CMK (cell line): ENCODE data around the gene AP3D1.

ENCODE experiments used
- DNase-seq: peaks from one replicate; pipeline ENCODE4 v3.0.0-alpha.2; 2010; ENCODE audit warnings: low read depth

AP3D1 gene

GRCh38 chr19:2180881-2181632 is 29.7 kb upstream of the AP3D1 start:
- no peak for DNase-seq

GRCh38 chr19:2180114-2180513 is 28.7 kb upstream of the AP3D1 start:
- DNase-seq: no peak

- DNase-seq: no peak
Observed at GRCh38 chr19:2179095-2179494, 27.7 kb upstream of the AP3D1 start.

GRCh38 chr19:2176337-2176994 is 25.1 kb upstream of the AP3D1 start:
- no peak for DNase-seq

- no peak for DNase-seq
Observed at GRCh38 chr19:2175742-2176141, 24.4 kb upstream of the AP3D1 start.

GRCh38 chr19:2173767-2174577 is 22.6 kb upstream of the AP3D1 start:
- DNase-seq: no peak

- DNase-seq: no peak
Observed at GRCh38 chr19:2173388-2173766, 22.0 kb upstream of the AP3D1 start.

- no peak for DNase-seq
Observed at GRCh38 chr19:2171349-2172145, 20.2 kb upstream of the AP3D1 start.

GRCh38 chr19:2170987-2171348 is 19.6 kb upstream of the AP3D1 start:
- no peak for DNase-seq

- no peak for DNase-seq
Observed at GRCh38 chr19:2170219-2170618, 18.9 kb upstream of the AP3D1 start.

GRCh38 chr19:2168619-2169424 is 17.5 kb upstream of the AP3D1 start:
- DNase-seq: no peak

GRCh38 chr19:2167896-2168618 is 16.7 kb upstream of the AP3D1 start:
- DNase-seq: no peak

- DNase-seq: no peak
Observed at GRCh38 chr19:2166741-2167738, 15.7 kb upstream of the AP3D1 start.

- no peak for DNase-seq
Observed at GRCh38 chr19:2164020-2164998, 12.9 kb upstream of the AP3D1 start.

- DNase-seq: no peak
Observed at GRCh38 chr19:2160379-2160778, 9.0 kb upstream of the AP3D1 start.

GRCh38 chr19:2157452-2157851 is 6.1 kb upstream of the AP3D1 start:
- DNase-seq: no peak

- DNase-seq: no peak
Observed at GRCh38 chr19:2154587-2155075, 3.3 kb upstream of the AP3D1 start.

GRCh38 chr19:2150794-2151338 is 500 bp downstream of the AP3D1 start:
- DNase-seq: no peak
